Pancreas (tissue), 10 donors: ENCODE results near the gene RELT. TPM values are rescaled to one million over a fixed set of nuclear protein-coding genes. Genes with fewer than 3 reads are reported as not detected.
A peak's percentile ranks its signal among the peaks of the same experiment; 100 is the strongest.

Experiments
- ATAC-seq, 4 donors: fragments of 200-7000 bp; cut with Tn5 transposase; one replicate each; pipeline versions ENCODE4 v1.8.0 to v1.9.1; 2020; ENCODE audit warnings: mild to moderate bottlenecking in 4 of 4, moderate library complexity in 4 of 4
- DNase-seq, 6 donors: peaks; one replicate each; pipeline ENCODE4 v3.0.0-alpha.2; 2020
- FAIRE-seq: peaks from 2 replicates; lab custom pipeline; 2012; peaks lifted over from hg19 to GRCh38; lab: Jason Lieb, UNC
- H3K27ac ChIP-seq, 4 donors: fragments of 200-600 bp; sonication (generic); 1 replicate in 3 of 4; 2 replicates in 1 of 4; pipeline versions ENCODE4 v1.5.0 to v1.8.0; 2020
- H3K27me3 ChIP-seq, 4 donors: fragments of 200-600 bp; one replicate each; pipeline ENCODE4 v1.8.0; 2021
- H3K36me3 ChIP-seq, 3 donors: fragments of 200-600 bp; sonication (generic) in 1 of 3; one replicate each; pipeline versions ENCODE4 v1.5.0 to v1.8.0; 2020 to 2021
- H3K4me1 ChIP-seq, 3 donors: fragments of 200-600 bp; one replicate each; pipeline ENCODE4 v1.8.0; 2021
- H3K4me3 ChIP-seq, 4 donors: fragments of 200-600 bp; sonication (generic) in 2 of 4; one replicate each; pipeline versions ENCODE4 v1.5.0 to v1.8.0; 2020 to 2021
- H3K9me3 ChIP-seq, 4 donors: fragments of 200-600 bp; one replicate each; pipeline ENCODE4 v1.8.0; 2021
- CTCF ChIP-seq, 4 donors: fragments of 200-600 bp; sonication (generic) in 3 of 4; IDR thresholded peaks; one replicate each; pipeline versions ENCODE4 v1.5.0 to v1.8.0; 2021; ENCODE audit warnings: antibody characterized with exemption in 4 of 4
- WGBS, 2 donors: extraction: QIAGEN DNeasy Blood & Tissue Kit; methylation state at CpG; one replicate each; pipeline ENCODE4 v1.1.7; 2013; 5-methylcytosine and 5-hydroxymethylcytosine counted together
- intact Hi-C, 3 donors: fragments of 100-400 bp; cut with DNase I; formaldehyde crosslinking; loops; one replicate each; pipeline versions ENCODE4 v1.11.1 to v1.14.2; 2022
- polyA plus RNA-seq, 2 donors: library from polyadenylated mRNA; stranded (reverse); fragments of 200-250 nt; gene quantifications; one replicate each; pipeline ENCODE4 v1.2.3, GENCODE V29; 2013
- total RNA-seq, 6 donors: library from RNA; stranded (reverse); fragmentation: NEBNext Ultra II Directional in 4 of 6; extraction: Animal tissue kit (Norgen Biotek cat#: 25700) in 4 of 6; gene quantifications; one replicate each; pipeline versions ENCODE4 v1.2.1 to v1.2.4, GENCODE V29; 2021 to 2023
- donor health status: healthy with polysubstance abuse.
- donor health status: DM: no; HTN: no; CAD: no; lungs with moderate emphysema.
- donor health status: DM: no; HTN: no; CAD: no.
- donor health status: control.
- donor health status: control.
- donor health status: Bipolar disorder and iron deficiency.
- donor health status: DM: yes; HTN: yes; CAD: no.
- donor health status: DM: no; HTN: no; CAD: no.
- donor health status: DM: no; HTN: no; CAD: no.
- donor health status: DM: yes; HTN: yes; CAD: no.

The RELT gene
- total and polyA plus RNA-seq, 8 donors: 0.23 to 4.7 (median 0.75) TPM

- intact Hi-C loops: no loop called here
- DNase-seq (peak in 1 of 6 donors; percentile 51), FAIRE-seq (no peak), ATAC-seq (no peak)
- TF ChIP-seq CTCF (IDR thresholded peaks at IDR 0.05): no peak
- Histone ChIP-seq H3K27ac (no peak overlapping the region), H3K27me3 (no peaks in the 10 kb centered on the region), H3K4me1 (no peaks in the 10 kb centered on the region), H3K9me3 (no peaks in the 10 kb centered on the region), H3K36me3 (peaks cover 0 to 9% (median 2%) of the 10 kb centered on the region in 3 donors), H3K4me3 (no peak overlapping the region)
- 84 to 89% methylated on average over 24 of the region's 24 CpGs for WGBS, 2 donors
These were observed 10.6 kb upstream of the RELT start for GRCh38 chr11:73365352-73366264.

- no peaks in the 10 kb centered on the region for H3K4me1 ChIP-seq
- DNase-seq: no peak
- H3K4me3 ChIP-seq: no peak overlapping the region
- no peak for ATAC-seq
- intact Hi-C loops: no loop called here
- WGBS, 2 donors: 91 to 92% methylated on average over 4 of the region's 4 CpGs
- H3K27me3 ChIP-seq: no peaks in the 10 kb centered on the region
- H3K9me3 ChIP-seq: no peaks in the 10 kb centered on the region
- no peak for TF ChIP-seq CTCF (IDR thresholded peaks at IDR 0.05)
- H3K36me3 ChIP-seq: peaks cover 0 to 9% (median 2%) of the 10 kb centered on the region in 3 donors
- H3K27ac ChIP-seq: no peak overlapping the region
- no peak for FAIRE-seq
These were observed 10.0 kb upstream of the RELT start for GRCh38 chr11:73366265-73366610.

GRCh38 chr11:73366953-73367352, 9.2 kb upstream of the RELT start:
- TF ChIP-seq CTCF (IDR thresholded peaks at IDR 0.05): no peak
- Histone ChIP-seq H3K27me3 (no peaks in the 10 kb centered on the region), H3K4me3 (no peak overlapping the region), H3K36me3 (peaks cover 0 to 9% (median 0%) of the 10 kb centered on the region in 3 donors), H3K4me1 (no peaks in the 10 kb centered on the region), H3K27ac (no peak overlapping the region), H3K9me3 (no peaks in the 10 kb centered on the region)
- WGBS, 2 donors: 74 to 76% methylated on average over 6 of the region's 6 CpGs
- intact Hi-C loops: no loop called here
- FAIRE-seq (no peak), ATAC-seq (no peak), DNase-seq (no peak)

GRCh38 chr11:73367482-73368024, 8.6 kb upstream of the RELT start:
- no peak for ATAC-seq

More at GRCh38 chr11:73367482-73368024, 8.6 kb upstream of the RELT start:
- H3K9me3 ChIP-seq: no peaks in the 10 kb centered on the region
- H3K4me1 ChIP-seq: no peaks in the 10 kb centered on the region
- 81 to 87% methylated on average over 20 of the region's 20 CpGs for WGBS, 2 donors
- DNase-seq (peak in 1 of 6 donors; percentile 44), FAIRE-seq (no peak)
- intact Hi-C loops: no loop called here
- no peak for TF ChIP-seq CTCF (IDR thresholded peaks at IDR 0.05)
- H3K4me3 ChIP-seq: no peak overlapping the region
- peaks cover 0 to 3% (median 0%) of the 10 kb centered on the region in 3 donors for H3K36me3 ChIP-seq
- H3K27me3 ChIP-seq: no peaks in the 10 kb centered on the region
- H3K27ac ChIP-seq: no peak overlapping the region
